GM10266 (cell line): Measurements from ENCODE around the gene PDS5B.

ENCODE experiments used
- DNase-seq: peaks from one replicate; pipeline ENCODE4 v3.0.0; 2012; ENCODE audit errors: extremely low spot score
- CTCF ChIP-seq: IDR thresholded peaks from 2 replicates; pipeline ENCODE4 v1.5.1; 2012; ENCODE audit warnings: mild to moderate bottlenecking, low read depth; ENCODE audit not compliant: control insufficient read depth, insufficient read depth; ENCODE audit errors: missing control alignments

PDS5B gene

DNA sequence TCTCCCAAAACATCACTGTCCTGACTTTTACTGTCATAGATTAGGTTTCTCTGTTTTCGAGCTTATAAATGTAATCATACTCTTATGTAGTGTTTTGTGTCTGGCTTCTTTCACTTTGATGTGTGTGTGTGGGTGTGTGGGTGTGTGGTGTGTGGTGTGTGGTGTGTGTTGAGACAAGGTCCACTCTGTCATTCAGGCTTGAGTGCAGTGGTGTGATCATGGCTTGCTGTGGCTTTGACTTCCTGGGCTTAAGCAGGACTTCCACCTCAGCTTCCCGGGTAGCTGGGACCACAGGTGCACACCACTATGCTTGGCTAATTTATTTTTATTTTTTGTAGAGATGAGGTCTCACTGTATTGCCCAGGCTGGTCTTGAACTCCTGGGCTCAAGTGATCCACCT is 59.6 kb downstream of the PDS5B start:
- no peak for TF ChIP-seq CTCF
- DNase-seq: no peak

GRCh38 chr13:32647926-32648325 is 61.7 kb downstream of the PDS5B start:
- TF ChIP-seq CTCF: no peak
- DNase-seq: no peak

- TF ChIP-seq CTCF: peak; percentile 90
- DNase-seq: peak; percentile 41
Measured at GRCh38 chr13:32650705-32651311, 64.6 kb downstream of the PDS5B start.

- DNase-seq: no peak
- TF ChIP-seq CTCF: no peak
Measured at GRCh38 chr13:32657309-32657708, 71.1 kb downstream of the PDS5B start.

GRCh38 chr13:32659736-32660135 is 73.5 kb downstream of the PDS5B start:
- no peak for DNase-seq
- TF ChIP-seq CTCF: no peak

GRCh38 chr13:32660227-32660626 is 74.0 kb downstream of the PDS5B start:
- no peak for TF ChIP-seq CTCF
- no peak for DNase-seq

DNA sequence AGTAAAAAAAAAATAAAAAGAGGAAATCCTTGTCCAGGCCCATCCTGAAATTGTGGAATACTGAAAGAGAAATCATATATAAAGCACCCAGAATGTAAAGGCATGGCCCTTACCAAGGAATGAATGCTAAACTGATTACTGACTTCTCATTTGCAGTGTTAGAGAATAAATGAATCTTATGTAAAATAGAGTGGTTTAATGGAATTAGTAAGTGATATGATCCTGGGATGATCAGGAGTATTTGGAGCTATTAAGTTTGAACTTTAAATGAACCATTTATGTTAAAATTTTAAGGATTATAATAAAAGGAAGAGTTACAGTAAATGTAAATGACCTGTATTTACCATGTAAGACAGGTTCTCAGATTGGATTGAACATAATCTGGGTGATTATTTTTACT is 75.4 kb downstream of the PDS5B start:
- TF ChIP-seq CTCF: no peak
- DNase-seq: no peak
